Activated naive CD4-positive, alpha-beta T cell treated with Interleukin-2 at 50 U/mL for 16 hours (primary cell): ENCODE measurements around the gene RRP9.

Experiments
- DNase-seq: peaks from one replicate; pipeline ENCODE4 v3.0.0-alpha.2; 2020

The RRP9 gene

DNA sequence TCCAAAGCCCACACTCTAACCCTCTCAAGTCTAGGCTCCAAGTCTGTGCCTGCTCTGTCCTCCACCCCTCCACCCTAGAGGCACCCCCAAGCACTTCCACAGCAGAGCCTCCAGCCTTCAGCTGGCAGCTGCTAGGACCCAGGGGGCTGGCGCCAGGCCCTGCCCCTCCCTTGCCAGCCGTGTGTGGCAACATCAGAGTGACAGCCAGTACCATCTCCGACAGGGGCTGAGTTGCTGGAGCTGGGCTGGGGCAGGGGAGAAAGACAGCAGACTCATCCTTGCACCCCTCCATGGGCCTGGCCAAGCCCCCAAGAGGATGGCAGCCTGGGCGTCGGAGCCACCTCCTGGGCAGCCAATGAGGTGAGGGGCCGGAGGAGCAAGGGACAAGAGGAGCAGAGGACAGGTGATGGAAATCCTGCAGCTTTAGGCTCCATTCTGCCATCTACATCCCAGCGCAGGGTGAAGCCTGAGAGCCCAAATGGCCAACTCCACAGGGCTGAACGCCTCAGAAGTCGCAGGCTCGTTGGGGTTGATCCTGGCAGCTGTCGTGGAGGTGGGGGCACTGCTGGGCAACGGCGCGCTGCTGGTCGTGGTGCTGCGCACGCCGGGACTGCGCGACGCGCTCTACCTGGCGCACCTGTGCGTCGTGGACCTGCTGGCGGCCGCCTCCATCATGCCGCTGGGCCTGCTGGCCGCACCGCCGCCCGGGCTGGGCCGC, 13.6 kb upstream of the RRP9 start, which contains the start of gene GPR62:
TSS of gene GPR62 (plus strand) at position 207 of the 718 bp plus-strand sequence. CDS start at position 479, 272 bp downstream.
- no peak for DNase-seq

DNA sequence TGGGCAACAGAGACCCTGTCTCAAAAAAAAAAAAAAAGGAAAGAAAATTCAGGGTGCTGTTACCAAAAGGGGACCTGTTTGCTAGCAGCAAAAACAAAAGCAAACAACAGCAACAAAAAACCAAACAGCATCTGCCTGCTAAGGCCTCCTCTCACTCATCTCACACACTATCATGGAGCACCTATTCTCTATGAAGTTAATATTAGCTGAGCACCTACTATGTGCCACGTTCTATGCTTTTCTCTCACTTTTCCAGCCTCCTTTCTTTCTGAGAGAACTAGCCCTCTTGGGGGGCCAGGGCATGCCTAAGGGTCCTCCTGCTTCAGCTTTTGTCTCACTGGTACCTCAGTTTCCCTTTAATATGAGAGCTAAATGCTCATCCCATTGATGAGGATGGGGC, 13.0 kb upstream of the RRP9 start:
- no peak for DNase-seq

GRCh38 chr3:51954105-51954504, 12.4 kb upstream of the RRP9 start:
- no peak for DNase-seq

DNA sequence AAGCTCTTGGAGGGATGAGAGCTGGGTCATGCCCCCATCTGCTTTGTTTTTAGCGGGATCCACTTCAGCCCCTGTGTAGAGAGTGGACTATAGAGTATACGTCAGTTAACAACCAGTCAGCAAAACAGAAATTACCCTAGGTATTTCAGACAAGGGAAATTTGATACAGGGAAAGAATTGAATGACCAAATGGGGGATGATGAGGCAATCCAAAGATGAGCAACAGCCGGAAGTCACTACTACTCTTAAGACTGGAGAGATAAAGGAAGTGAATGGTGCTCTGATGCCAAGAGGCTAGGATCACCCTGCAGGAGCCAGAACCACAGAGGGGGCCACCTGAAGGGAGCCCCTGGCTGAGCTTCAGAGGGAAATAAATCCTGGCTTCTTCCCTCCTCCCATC, 11.7 kb upstream of the RRP9 start:
- DNase-seq, result no peak

- no peak for DNase-seq
Observed at GRCh38 chr3:51950899-51951298, 9.2 kb upstream of the RRP9 start.

- DNase-seq, result no peak
Observed at GRCh38 chr3:51949121-51949520, 7.4 kb upstream of the RRP9 start.

- no peak for DNase-seq
Observed at GRCh38 chr3:51948016-51948580, 6.4 kb upstream of the RRP9 start.

DNA sequence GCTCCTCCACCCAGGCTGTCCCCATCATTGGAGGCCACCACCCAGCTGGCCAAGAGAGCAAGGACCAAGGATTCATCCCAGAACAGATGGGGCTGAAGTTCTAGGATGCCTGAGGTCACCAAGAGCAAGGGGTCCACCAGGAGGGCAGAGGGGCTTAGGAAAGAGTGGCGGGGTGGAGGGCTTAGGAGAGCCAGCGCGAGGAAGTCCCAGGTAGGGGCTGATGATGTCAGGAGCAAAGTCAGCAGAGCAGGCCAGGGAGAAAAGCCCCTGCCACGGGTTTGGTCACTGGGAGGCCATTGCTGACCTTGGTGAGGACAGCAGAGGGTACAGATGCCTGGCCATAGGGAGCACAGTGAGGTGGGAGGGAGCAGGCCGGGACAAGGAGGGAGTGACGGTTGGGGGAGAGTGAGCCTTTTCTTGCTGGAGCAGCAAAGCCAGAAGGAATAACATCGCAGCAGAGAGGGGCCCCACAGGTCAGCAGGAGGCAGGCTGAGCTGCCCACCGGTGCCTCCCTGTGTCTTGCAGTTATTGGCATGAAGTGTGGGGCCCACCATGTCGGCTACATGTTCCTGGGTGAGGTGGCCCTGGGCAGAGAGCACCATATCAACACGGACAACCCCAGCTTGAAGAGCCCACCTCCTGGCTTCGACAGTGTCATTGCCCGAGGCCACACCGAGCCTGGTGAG, 5.7 kb upstream of the RRP9 start:
- DNase-seq, result no peak

GRCh38 chr3:51946796-51947195, 5.1 kb upstream of the RRP9 start:
- DNase-seq, result no peak

DNA sequence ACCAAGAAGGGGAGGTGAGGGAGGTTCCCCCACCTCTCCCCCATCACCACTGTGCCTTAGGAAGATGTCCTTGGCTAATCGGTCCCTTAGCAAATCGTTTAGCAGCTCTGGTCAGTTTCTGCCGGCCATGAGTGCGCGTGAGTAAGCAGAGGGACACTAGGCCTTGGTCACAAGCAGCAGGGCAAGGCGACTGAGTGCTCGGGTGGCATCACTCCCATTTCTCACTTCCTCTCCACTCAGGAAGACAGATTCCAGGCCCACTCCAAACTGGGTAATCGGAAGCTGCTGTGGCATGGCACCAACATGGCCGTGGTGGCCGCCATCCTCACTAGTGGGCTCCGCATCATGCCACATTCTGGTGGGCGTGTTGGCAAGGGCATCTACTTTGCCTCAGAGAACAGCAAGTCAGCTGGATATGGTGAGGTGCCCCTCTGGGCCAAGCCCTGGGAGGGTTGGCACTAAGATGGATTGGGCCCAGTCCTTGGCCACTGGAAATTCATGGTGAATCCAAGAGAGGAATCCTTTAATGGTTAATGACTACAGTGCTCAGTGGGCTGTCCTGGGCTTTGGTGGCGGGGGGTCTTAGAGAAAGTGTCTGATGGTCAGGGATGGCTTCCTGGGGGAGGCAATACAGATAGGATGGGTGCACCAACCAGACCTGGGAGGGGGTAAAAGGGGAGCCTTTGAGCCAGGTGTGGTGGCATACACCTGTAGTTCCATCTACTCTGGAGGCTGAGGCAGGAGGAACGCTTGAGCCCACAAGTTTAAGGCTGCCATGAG, 4.4 kb upstream of the RRP9 start:
- no peak for DNase-seq

DNA sequence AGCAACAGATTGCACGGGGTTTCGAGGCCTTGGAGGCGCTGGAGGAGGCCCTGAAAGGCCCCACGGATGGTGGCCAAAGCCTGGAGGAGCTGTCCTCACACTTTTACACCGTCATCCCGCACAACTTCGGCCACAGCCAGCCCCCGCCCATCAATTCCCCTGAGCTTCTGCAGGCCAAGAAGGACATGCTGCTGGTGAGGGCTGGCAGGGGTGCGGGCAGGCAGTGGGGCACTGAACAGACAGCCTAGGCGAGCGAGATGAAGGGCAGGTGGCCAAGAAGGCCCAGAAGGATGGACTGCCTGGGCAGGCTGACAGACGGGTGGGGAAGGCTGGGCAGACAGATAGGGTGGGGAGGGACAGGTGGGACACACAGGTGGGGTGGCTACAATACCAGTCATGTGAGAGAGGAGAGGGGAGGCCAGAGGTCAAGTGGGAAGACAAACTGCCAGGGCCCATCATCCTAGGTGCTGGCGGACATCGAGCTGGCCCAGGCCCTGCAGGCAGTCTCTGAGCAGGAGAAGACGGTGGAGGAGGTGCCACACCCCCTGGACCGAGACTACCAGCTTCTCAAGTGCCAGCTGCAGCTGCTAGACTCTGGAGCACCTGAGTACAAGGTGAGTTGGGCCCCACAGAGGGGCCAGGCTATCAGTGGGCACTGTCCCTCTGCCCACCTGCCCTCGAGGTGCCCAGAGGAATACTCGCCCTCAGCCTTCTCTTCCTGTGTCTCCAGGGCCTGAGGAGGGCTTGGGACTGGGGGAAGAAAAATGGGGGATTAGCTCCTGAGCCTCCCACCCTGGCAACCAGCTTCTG, 3.5 kb upstream of the RRP9 start:
- no peak for DNase-seq

DNA sequence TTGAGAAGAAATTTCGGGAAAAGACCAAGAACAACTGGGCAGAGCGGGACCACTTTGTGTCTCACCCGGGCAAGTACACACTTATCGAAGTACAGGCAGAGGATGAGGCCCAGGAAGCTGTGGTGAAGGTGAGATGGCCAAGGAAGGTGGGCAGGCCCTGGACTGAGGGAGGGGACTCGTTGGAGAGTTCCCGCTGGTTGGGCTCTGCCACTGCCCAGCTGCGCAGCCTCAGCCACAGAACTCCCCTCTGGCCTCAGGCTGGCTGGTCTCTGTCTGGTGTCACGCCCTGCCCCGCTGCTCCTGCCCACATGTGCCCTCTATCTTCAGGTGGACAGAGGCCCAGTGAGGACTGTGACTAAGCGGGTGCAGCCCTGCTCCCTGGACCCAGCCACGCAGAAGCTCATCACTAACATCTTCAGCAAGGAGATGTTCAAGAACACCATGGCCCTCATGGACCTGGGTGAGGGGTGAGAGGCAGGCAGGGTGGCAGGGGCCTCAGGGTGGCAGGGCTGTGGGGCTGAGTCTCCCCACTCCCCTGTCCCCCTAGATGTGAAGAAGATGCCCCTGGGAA, 2.8 kb upstream of the RRP9 start:
- no peak for DNase-seq

DNA sequence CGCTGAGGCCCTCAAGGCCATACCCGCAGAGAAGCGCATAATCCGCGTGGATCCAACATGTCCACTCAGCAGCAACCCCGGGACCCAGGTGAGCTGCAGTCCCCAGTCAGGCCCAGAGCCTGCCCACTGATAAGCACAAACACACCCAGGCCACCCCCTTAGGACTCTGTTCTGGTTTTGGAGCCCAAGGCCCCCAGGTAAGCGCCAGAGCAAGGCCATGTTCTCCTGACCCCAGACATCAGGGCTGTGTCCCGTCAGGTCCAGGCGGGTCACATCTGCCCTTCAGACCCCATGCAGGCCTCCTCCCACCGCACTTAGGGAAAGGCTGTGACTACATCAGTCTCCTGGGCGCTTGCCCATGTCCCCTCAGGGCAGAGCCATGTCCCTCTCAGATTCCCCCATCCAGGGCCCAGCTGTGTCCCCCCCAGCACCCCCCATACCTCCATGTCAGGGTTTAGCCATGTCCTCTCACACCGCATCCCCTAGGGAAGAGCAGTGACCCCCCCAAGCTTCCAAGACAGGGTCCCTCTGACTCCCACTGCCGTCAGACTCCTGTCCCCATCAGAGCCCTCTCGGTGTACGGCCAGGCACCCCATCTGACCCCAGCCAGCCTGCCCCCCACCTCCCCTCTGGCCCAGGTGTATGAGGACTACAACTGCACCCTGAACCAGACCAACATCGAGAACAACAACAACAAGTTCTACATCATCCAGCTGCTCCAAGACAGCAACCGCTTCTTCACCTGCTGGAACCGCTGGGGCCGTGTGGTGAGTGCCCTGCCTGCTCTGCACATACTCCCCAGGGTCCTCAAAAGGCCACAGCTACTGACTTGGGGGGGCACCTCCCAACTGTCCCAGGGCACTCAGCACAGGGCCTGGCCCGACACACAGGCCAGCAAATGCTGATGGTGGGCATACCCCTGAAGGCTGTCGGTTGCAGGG, 2.0 kb upstream of the RRP9 start:
- DNase-seq, result no peak

DNA sequence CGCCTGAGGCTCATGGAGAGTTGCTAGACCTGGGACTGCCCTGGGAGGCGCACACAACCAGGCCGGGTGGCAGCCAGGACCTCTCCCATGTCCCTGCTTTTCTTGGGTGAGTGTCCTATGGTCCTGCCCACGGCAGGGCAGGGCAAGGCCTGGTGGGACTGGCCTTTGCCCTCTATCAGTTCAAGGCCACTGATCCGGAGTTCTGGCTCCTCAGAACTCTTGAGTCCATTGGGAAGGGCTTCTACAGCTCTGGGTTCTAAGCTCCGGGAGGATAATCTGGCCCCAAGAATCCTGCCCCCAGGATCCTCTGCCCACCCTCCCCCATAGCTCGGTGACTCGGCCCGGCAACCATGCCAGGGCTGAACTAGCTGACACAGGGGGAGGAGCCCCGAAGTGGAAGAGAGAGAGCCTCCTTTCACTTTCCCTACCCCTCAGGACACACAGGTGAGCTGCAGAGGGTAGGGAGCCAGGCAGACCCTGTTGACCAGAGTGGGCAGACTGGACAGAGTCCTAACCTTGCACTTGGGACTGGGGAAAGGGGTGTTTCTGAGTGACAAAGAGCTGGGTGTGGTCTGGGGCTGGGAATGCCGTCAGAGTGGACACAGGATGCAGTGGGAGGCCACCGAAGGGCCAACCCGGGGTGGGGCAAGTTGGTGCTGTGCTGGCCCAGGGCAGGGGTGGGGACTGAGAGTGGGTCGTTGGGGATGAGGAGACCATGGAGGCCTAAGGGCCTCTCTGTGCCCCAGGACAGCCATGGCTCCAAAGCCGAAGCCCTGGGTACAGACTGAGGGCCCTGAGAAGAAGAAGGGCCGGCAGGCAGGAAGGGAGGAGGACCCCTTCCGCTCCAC, 1.1 kb upstream of the RRP9 start:
- peak; percentile 64 for DNase-seq

DNA sequence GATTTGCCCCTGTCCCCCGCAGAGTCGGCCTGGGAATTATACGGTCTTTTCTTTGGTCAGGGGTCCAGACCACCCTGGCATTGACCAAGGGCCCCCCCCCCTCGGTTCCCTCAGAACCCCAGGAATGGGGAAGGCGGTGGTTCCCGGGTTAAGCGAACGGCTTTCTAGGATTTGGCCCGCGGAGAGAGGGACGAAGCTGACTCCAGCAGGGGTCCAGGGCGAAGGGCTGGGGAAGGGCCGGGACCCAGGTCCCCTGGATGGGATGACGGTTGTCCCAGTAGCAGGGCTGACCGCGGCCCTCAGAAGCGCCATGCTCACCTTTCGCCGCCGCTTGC, 274 bp downstream of the RRP9 start:
- DNase-seq, result no peak

DNA sequence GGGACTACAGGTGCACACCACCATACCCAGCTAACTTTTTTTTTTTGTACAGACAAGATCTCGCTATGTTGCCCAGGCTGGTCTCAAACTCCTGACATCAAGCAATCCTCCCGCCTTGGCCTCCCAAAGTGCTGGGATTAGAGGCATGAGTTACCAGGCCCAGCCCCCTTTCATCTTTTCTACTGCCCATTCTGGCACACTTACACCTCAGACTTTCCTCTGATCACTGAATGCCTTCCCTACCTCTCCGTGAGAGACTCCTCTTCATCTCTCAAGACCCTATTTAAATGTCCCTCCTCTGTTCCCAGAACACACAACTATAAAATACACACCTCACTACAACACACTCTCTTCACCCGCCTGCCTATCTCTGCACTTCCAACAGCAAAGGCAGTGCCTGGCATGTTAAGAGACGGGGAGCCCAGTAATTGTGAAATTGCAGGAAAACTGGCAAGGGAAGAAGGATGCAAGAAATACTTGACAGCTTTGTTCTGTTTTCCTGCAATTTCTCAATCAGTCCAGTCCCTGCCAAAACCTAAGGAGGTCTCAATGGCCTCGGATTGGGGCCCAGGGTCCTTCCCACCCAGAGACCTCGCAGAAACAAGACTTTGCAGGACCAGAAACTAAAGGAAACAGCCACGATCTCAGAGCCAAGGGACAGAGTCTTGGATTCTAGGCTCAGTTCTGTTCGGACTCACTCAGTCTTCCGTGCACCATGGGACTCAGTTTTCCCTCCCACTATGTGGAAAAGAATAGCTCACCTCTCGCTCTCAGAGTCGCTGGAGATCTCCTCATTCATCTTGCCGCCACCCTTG, 849 bp downstream of the RRP9 start:
- DNase-seq, result no peak

- no peak for DNase-seq
Observed at GRCh38 chr3:51938780-51939425, 2.8 kb downstream of the RRP9 start.

DNA sequence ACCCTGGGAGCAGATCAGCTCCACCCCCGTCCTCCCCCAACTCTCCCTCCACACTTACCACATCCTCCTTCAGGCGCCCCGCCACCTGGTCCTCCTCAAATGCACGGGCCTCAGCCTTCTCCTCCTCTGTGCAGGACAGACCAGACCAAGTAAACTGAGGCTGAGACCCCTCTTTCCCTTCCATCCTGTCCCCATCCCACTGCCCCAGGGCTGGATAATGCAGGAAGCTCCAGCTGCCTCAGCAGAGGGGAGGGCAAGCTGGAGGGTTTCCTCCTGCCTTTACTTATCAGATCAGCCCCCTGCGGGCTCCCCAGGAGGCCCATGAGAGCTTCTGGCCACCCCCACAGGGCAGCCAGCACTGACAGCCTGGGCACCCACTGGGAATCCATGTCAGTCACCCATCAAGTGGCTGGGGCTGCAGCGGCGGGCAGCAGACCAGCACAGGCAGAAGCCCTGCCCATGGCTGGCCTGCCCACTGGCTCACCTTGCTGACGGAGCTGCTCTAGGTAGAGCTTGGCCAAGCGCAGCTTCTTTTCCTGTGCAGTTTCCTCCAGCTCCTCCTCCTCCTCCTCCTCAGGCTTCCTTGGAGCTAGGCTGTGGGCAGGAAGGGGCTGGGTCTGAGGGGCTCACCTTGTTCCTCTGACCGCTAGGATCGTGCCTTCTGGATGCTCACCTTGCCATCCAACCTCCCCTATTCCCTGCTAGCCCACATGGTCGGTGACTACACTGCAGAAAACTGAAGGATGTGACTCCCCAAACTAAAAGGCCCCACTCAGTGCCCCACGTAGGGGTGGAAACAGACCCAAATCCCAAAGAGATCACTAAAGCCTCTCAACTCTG, 3.9 kb downstream of the RRP9 start:
- DNase-seq, result no peak
